ENCODE data around the gene UBE2E2.

GRCh38 chr3:23302271-23302670, 99.1 kb downstream of the UBE2E2 start:
- TF ChIP-seq REST (IDR thresholded peaks at IDR 0.05; ENCODE audit: insufficient read depth in 1 of 2, low read depth in 2 of 2, low read length in 2 of 2) (no peak), TAF1 (IDR thresholded peaks at IDR 0.05; ENCODE audit: borderline replicate concordance, insufficient read depth, low read length) (no peak), POLR2AphosphoS5 (IDR thresholded peaks at IDR 0.05; ENCODE audit: low read depth, low read length) (no peak)
